Cardiac fibroblast (primary cell): ENCODE data around the gene CORO2B.

ENCODE experiments used
- DNase-seq, 2 donors: peaks; one replicate each; pipeline versions ENCODE4 v3.0.0 to v3.0.0-alpha.2; 2010; ENCODE audit warnings: low read depth in 2 of 2
- H3K4me3 ChIP-seq, 2 donors: replicated peaks in 1 of 2; 1 replicate in 1 of 2; 2 replicates in 1 of 2; pipeline ENCODE4 v1.5.1; 2011; ENCODE audit warnings: low read depth in 2 of 2, low read length in 2 of 2, mild to moderate bottlenecking in 2 of 2, moderate library complexity in 1 of 2
- CTCF ChIP-seq: IDR thresholded peaks from one replicate; pipeline ENCODE4 v1.5.1; 2011; ENCODE audit warnings: low read depth, mild to moderate bottlenecking, low read length, inconsistent platforms

Gene CORO2B

GRCh38 chr15:68695061-68695595 is 116.3 kb downstream of the CORO2B start:
- DNase-seq = no peak
- no peak for TF ChIP-seq CTCF
- no peak overlapping the region for H3K4me3 ChIP-seq

GRCh38 chr15:68696414-68697363 is 117.9 kb downstream of the CORO2B start:
- no peak for DNase-seq
- no peak for TF ChIP-seq CTCF
- H3K4me3 ChIP-seq = no peak overlapping the region

- DNase-seq = no peak
- no peak for TF ChIP-seq CTCF
- no peak overlapping the region for H3K4me3 ChIP-seq
Measured at GRCh38 chr15:68697711-68698690, 119.2 kb downstream of the CORO2B start.

- DNase-seq = no peak
- H3K4me3 ChIP-seq = no peak overlapping the region
- no peak for TF ChIP-seq CTCF
Measured at GRCh38 chr15:68698708-68699107, 119.9 kb downstream of the CORO2B start.

GRCh38 chr15:68699124-68699880 is 120.5 kb downstream of the CORO2B start:
- H3K4me3 ChIP-seq = no peak overlapping the region
- no peak for DNase-seq
- no peak for TF ChIP-seq CTCF
